DOHH2 (cell line): ENCODE results near the gene TMEM37.

Source experiments
- H3F3A ChIP-seq: fragments of 200-600 bp; sonication (generic), shearing (Covaris generic); 2 replicates; pipeline ENCODE4 v1.6.0; 2016; ENCODE audit warnings: antibody characterized with exemption, mild to moderate bottlenecking; ENCODE audit not compliant: control insufficient read depth, insufficient read depth
- H3K27ac ChIP-seq: fragments of 200-600 bp; sonication (generic); 2 replicates; pipeline ENCODE4 v1.5.1; 2014; ENCODE audit warnings: low read depth, mild to moderate bottlenecking, low read length, moderate library complexity
- H3K27me3 ChIP-seq: fragments of 200-600 bp; sonication (generic); 2 replicates; pipeline ENCODE4 v1.6.1; 2014; ENCODE audit warnings: mild to moderate bottlenecking, low read length, mixed read lengths; ENCODE audit not compliant: control insufficient read depth
- H3K36me3 ChIP-seq: fragments of 200-600 bp; sonication (generic); 2 replicates; pipeline ENCODE4 v1.6.1; 2014; ENCODE audit warnings: mild to moderate bottlenecking, low read length, moderate library complexity, mixed read lengths; ENCODE audit not compliant: control insufficient read depth
- H3K4me1 ChIP-seq: fragments of 200-600 bp; sonication (generic); 2 replicates; pipeline ENCODE4 v1.6.1; 2014; ENCODE audit warnings: mild to moderate bottlenecking, low read length, mixed read lengths; ENCODE audit not compliant: control insufficient read depth
- H3K4me2 ChIP-seq: fragments of 200-600 bp; sonication (generic); 2 replicates; pipeline ENCODE4 v1.6.0; 2014; ENCODE audit warnings: mild to moderate bottlenecking, low read length, moderate library complexity
- H3K4me3 ChIP-seq: fragments of 200-600 bp; sonication (generic); 2 replicates; pipeline ENCODE4 v1.5.1; 2014; ENCODE audit warnings: mild to moderate bottlenecking, low read length, mixed read lengths
- H3K79me2 ChIP-seq: fragments of 200-600 bp; sonication (generic); 2 replicates; pipeline ENCODE4 v1.6.1; 2014; ENCODE audit warnings: mild to moderate bottlenecking, low read length, mixed read lengths; ENCODE audit not compliant: control insufficient read depth
- H3K9me2 ChIP-seq: fragments of 200-600 bp; sonication (generic); replicated peaks from 2 replicates; pipeline ENCODE4 v1.6.1; 2014; ENCODE audit warnings: mild to moderate bottlenecking, low read length, mixed read lengths; ENCODE audit not compliant: control insufficient read depth
- H3K9me3 ChIP-seq: fragments of 200-600 bp; sonication (generic); 2 replicates; pipeline ENCODE4 v1.6.1; 2014; ENCODE audit warnings: antibody characterized with exemption, low read length, mixed read lengths; ENCODE audit not compliant: control insufficient read depth, insufficient read depth
- H4K20me1 ChIP-seq: fragments of 200-600 bp; sonication (generic); 2 replicates; pipeline ENCODE4 v1.6.0; 2014; ENCODE audit warnings: low read depth, mild to moderate bottlenecking, antibody characterized with exemption, low read length, moderate library complexity; ENCODE audit not compliant: control insufficient read depth, insufficient read depth
- EZH2phosphoT487 ChIP-seq: fragments of 200-600 bp; sonication (generic); IDR thresholded peaks from 2 replicates; pipeline ENCODE4 v1.6.1; 2017; ENCODE audit warnings: borderline replicate concordance, mild to moderate bottlenecking, antibody characterized with exemption, low read length, moderate library complexity, mixed read lengths
- TF ChIP-seq, protein P1 (sequence below): fragments of 200-600 bp; sonication (generic); IDR thresholded peaks from one replicate; pipeline ENCODE4 v1.5.1; 2014; ENCODE audit warnings: antibody characterized with exemption, mild to moderate bottlenecking, low read depth, low read length; ENCODE audit not compliant: poor library complexity, severe bottlenecking

Gene TMEM37

DNA sequence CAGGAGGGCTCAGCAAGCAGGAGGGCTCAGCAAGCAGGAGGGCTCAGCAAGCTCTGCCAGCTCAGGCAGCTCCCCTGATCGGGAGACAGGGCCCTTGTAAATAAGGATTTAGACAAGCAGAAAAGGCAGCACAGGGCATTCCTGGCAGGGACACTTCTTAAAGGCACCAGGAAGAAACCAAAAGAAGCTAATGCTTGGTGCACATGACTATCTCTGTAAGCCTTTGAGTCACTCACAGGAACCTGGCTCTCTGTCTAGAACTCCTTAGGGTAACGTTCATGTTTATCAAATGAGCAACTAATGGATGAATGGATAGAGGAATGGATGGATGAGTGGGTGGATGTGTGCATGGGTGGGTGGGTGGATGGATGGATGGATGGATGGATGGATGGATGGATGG lies 28.4 kb downstream of the TMEM37 start:
- Histone ChIP-seq H3K4me3 (no peak overlapping the region), H3K9me2 (no peaks in the 10 kb centered on the region), H3K36me3 (no peaks in the 10 kb centered on the region), H3K9me3 (no peaks in the 10 kb centered on the region), H4K20me1 (no peaks in the 10 kb centered on the region), H3K4me2 (no peak overlapping the region), H3K27me3 (peaks cover 5% of the 10 kb centered on the region; the same call in 1 of the 2 replicates), H3K27ac (no peak overlapping the region), H3F3A (no peaks in the 10 kb centered on the region), H3K79me2 (no peaks in the 10 kb centered on the region), H3K4me1 (no peaks in the 10 kb centered on the region)
- TF ChIP-seq EZH2phosphoT487, result no peak
- TF ChIP-seq, protein P1, sequence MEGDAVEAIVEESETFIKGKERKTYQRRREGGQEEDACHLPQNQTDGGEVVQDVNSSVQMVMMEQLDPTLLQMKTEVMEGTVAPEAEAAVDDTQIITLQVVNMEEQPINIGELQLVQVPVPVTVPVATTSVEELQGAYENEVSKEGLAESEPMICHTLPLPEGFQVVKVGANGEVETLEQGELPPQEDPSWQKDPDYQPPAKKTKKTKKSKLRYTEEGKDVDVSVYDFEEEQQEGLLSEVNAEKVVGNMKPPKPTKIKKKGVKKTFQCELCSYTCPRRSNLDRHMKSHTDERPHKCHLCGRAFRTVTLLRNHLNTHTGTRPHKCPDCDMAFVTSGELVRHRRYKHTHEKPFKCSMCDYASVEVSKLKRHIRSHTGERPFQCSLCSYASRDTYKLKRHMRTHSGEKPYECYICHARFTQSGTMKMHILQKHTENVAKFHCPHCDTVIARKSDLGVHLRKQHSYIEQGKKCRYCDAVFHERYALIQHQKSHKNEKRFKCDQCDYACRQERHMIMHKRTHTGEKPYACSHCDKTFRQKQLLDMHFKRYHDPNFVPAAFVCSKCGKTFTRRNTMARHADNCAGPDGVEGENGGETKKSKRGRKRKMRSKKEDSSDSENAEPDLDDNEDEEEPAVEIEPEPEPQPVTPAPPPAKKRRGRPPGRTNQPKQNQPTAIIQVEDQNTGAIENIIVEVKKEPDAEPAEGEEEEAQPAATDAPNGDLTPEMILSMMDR, result no peak

DNA sequence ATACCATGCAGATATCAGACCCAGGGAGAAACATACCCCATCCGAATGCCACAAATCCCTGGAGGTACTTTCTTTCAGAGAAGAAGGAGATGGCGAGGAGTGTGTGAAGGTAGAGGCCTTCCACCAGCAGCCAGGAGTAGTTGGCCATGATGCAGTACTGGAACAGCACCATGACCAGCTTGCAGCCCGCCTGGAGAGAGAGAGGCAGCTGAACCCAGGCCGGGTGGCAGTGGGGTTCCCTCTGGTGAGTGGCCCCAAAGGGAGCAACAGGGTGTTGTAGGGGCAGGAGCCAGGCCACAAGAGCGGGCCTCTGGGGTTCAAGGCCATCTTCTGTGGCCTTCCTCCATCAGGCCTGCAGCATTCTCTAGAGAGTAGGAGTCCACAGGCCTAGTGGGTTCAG lies 30.2 kb downstream of the TMEM37 start:
- Histone ChIP-seq H3K36me3 (no peaks in the 10 kb centered on the region), H3K9me2 (no peaks in the 10 kb centered on the region), H3K9me3 (no peaks in the 10 kb centered on the region), H4K20me1 (no peaks in the 10 kb centered on the region), H3K4me3 (no peak overlapping the region), H3K27me3 (0 out of 2 replicates have a peak, but pooled peaks cover under 1% of the 10 kb centered on the region), H3K4me2 (no peak overlapping the region), H3K27ac (no peak overlapping the region), H3K79me2 (no peaks in the 10 kb centered on the region), H3K4me1 (no peaks in the 10 kb centered on the region), H3F3A (no peaks in the 10 kb centered on the region)
- no peak for TF ChIP-seq EZH2phosphoT487
- TF ChIP-seq, protein P1, result no peak

DNA sequence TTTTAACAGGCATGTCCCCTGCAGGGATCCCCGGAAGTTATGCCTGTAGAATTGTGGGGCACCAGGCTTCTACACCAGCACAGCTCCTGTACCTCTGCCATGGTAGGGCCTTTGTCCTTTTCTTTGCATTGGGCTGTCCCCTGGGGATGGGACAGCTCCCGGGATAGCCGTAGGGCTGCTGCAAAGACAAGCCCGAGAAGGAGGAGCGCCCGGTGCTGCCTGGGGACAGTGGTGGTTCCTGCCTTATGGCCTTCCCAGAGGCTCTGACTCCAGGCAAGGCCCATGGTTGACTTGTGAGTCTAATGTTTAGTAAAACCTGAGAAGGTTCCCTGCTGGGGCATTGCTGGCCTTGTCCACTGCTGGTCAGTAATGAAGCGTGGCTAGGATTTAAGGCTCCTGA lies 30.9 kb downstream of the TMEM37 start:
- TF ChIP-seq, protein P1, result no peak
- no peak for TF ChIP-seq EZH2phosphoT487
- Histone ChIP-seq H3K4me3 (no peak overlapping the region), H3K9me2 (no peaks in the 10 kb centered on the region), H3F3A (no peaks in the 10 kb centered on the region), H4K20me1 (no peaks in the 10 kb centered on the region), H3K27me3 (0 out of 2 replicates have a peak, but pooled peaks cover 2% of the 10 kb centered on the region), H3K79me2 (no peaks in the 10 kb centered on the region), H3K9me3 (no peaks in the 10 kb centered on the region), H3K27ac (no peak overlapping the region), H3K4me2 (no peak overlapping the region), H3K4me1 (no peaks in the 10 kb centered on the region), H3K36me3 (no peaks in the 10 kb centered on the region)
